ENCODE measurements around the gene DUSP8.
"Not testable (repeated sequence)": the region's sequence is repeated elsewhere in the genome, so short reads cannot be mapped to it uniquely, and the experiment has no call there.

DUSP8 gene

GRCh38 chr11:1529774-1530173 is 42.3 kb downstream of the DUSP8 start:
- no peak for DNase-seq

GRCh38 chr11:1529286-1529685 is 42.8 kb downstream of the DUSP8 start:
- no peak for DNase-seq

GRCh38 chr11:1528710-1529109 is 43.4 kb downstream of the DUSP8 start:
- no peak for DNase-seq

GRCh38 chr11:1526785-1527184 is 45.3 kb downstream of the DUSP8 start:
- no peak for DNase-seq

GRCh38 chr11:1523779-1524178 is 48.3 kb downstream of the DUSP8 start:
- no peak for DNase-seq

GRCh38 chr11:1523077-1523476 is 49.0 kb downstream of the DUSP8 start:
- no peak for DNase-seq

GRCh38 chr11:1522081-1522424 is 50.0 kb downstream of the DUSP8 start:
- no peak for DNase-seq

- DNase-seq: no peak
Measured at GRCh38 chr11:1521382-1522080, 50.5 kb downstream of the DUSP8 start.

GRCh38 chr11:1520663-1521267 is 51.3 kb downstream of the DUSP8 start:
- DNase-seq: no peak

- DNase-seq: no peak
Measured at GRCh38 chr11:1520209-1520662, 51.8 kb downstream of the DUSP8 start.

GRCh38 chr11:1519028-1520010 is 52.8 kb downstream of the DUSP8 start:
- DNase-seq: no peak

- no peak for DNase-seq
Measured at GRCh38 chr11:1518301-1518700, 53.8 kb downstream of the DUSP8 start.

GRCh38 chr11:1517117-1518005 is 54.7 kb downstream of the DUSP8 start:
- no peak for DNase-seq

- DNase-seq: no peak
Measured at GRCh38 chr11:1516273-1517067, 55.6 kb downstream of the DUSP8 start.

- peak; percentile 45 for DNase-seq
Measured at GRCh38 chr11:1515082-1516060, 56.7 kb downstream of the DUSP8 start.

- DNase-seq: no peak
Measured at GRCh38 chr11:1514336-1515061, 57.6 kb downstream of the DUSP8 start.

GRCh38 chr11:1513326-1514296 is 58.5 kb downstream of the DUSP8 start:
- no peak for DNase-seq

- not testable (repeated sequence) for DNase-seq
Measured at GRCh38 chr11:1512531-1513258, 59.4 kb downstream of the DUSP8 start.
